Peyer's patch (tissue), 4 donors: Measurements from ENCODE around the gene POPDC2. TPM values are rescaled to one million over a fixed set of nuclear protein-coding genes. Genes with fewer than 3 reads are reported as not detected.
"Not testable (repeated sequence)": the region's sequence is repeated elsewhere in the genome, so short reads cannot be mapped to it uniquely, and the experiment has no call there.

Experiments
- DNase-seq, 3 donors: peaks; one replicate each; pipeline ENCODE4 v3.0.0-alpha.2; 2017 to 2019
- H3K27ac ChIP-seq, 4 donors: fragments of 200-600 bp; sonication (generic); one replicate each; pipeline ENCODE4 v1.5.1; 2016 to 2019
- H3K27me3 ChIP-seq, 2 donors: fragments of 200-600 bp; sonication (generic); one replicate each; pipeline ENCODE4 v1.5.1; 2019
- H3K36me3 ChIP-seq, 3 donors: fragments of 200-600 bp; sonication (generic); one replicate each; pipeline ENCODE4 v1.5.1; 2016 to 2019
- H3K4me1 ChIP-seq, 4 donors: fragments of 200-600 bp; sonication (generic); one replicate each; pipeline ENCODE4 v1.5.1; 2016 to 2019
- H3K4me3 ChIP-seq, 4 donors: fragments of 200-600 bp; sonication (generic); 1 replicate in 3 of 4; 2 replicates in 1 of 4; pipeline ENCODE4 v1.5.1; 2016 to 2019; ENCODE audit warnings: mild to moderate bottlenecking in 1 of 4
- H3K9me3 ChIP-seq, 4 donors: fragments of 200-600 bp; sonication (generic); one replicate each; pipeline ENCODE4 v1.5.1; 2016 to 2019; ENCODE audit warnings: mild to moderate bottlenecking in 1 of 4
- POLR2A ChIP-seq, 2 donors: fragments of 450-650 bp; IDR thresholded peaks; one replicate each; pipeline ENCODE4 v1.5.1; 2017; ENCODE audit warnings: antibody characterized with exemption in 2 of 2, mild to moderate bottlenecking in 2 of 2, moderate library complexity in 2 of 2
- total RNA-seq, 4 donors: library from RNA; depleted of rRNA; stranded (reverse); fragments of >200 nt; gene quantifications; one replicate each; pipeline ENCODE4 v1.1.0, GENCODE V29; 2016
- TF ChIP-seq, protein P1 (sequence below), 6 experiments: fragments of 450-650 bp in 4 of 6; fragments of 200-600 bp in 2 of 6; sonication (generic) in 1 of 6; IDR thresholded peaks; one replicate each; pipeline ENCODE4 v1.5.1; 2017 to 2019; ENCODE audit warnings: antibody characterized with exemption in 6 of 6, mild to moderate bottlenecking in 3 of 6, moderate library complexity in 1 of 6

Gene POPDC2
- total RNA-seq, 4 donors from 2014 or later, result 3.0 to 8.3 (median 6.3) TPM

DNA sequence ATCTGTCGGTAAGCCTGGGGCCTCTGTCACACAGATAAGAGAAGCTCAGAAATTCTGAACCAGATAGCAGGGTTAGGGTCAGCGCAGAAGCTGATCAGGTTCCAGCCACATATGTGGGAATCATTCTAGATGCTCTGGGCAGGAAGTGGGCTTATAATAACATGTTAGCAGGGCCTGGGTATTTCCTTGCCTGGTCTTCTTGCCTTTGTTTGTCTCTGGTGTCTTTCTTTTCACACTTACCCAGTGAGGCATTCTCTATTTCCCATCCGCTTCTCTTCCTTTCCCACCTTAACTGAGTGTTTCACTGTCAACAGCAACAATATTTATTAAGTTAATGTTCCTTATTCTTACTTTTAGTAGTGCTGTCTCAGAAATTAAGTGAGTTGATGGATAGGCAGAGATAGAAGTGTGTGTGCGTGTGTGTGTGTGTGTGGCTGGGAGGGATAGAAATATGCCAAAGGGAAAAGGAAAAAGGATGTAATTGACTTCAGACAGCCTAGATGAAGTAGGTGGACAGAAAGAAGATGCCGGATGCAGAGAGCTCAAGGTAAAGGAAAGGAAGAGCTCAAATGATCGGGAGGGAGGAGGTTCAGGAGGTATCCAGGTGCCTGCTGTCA, 60.7 kb downstream of the POPDC2 start:
- Histone ChIP-seq H3K4me1 (peaks cover 0 to 5% (median 0%) of the 10 kb centered on the region in 4 donors), H3K36me3 (no peaks in the 10 kb centered on the region), H3K27me3 (no peaks in the 10 kb centered on the region), H3K27ac (no peak overlapping the region), H3K9me3 (no peaks in the 10 kb centered on the region), H3K4me3 (no peak overlapping the region)
- DNase-seq, result no peak
- TF ChIP-seq, protein P1, sequence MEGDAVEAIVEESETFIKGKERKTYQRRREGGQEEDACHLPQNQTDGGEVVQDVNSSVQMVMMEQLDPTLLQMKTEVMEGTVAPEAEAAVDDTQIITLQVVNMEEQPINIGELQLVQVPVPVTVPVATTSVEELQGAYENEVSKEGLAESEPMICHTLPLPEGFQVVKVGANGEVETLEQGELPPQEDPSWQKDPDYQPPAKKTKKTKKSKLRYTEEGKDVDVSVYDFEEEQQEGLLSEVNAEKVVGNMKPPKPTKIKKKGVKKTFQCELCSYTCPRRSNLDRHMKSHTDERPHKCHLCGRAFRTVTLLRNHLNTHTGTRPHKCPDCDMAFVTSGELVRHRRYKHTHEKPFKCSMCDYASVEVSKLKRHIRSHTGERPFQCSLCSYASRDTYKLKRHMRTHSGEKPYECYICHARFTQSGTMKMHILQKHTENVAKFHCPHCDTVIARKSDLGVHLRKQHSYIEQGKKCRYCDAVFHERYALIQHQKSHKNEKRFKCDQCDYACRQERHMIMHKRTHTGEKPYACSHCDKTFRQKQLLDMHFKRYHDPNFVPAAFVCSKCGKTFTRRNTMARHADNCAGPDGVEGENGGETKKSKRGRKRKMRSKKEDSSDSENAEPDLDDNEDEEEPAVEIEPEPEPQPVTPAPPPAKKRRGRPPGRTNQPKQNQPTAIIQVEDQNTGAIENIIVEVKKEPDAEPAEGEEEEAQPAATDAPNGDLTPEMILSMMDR (IDR thresholded peaks at IDR 0.05), result no peak
- no peak for TF ChIP-seq POLR2A (IDR thresholded peaks at IDR 0.05)

DNA sequence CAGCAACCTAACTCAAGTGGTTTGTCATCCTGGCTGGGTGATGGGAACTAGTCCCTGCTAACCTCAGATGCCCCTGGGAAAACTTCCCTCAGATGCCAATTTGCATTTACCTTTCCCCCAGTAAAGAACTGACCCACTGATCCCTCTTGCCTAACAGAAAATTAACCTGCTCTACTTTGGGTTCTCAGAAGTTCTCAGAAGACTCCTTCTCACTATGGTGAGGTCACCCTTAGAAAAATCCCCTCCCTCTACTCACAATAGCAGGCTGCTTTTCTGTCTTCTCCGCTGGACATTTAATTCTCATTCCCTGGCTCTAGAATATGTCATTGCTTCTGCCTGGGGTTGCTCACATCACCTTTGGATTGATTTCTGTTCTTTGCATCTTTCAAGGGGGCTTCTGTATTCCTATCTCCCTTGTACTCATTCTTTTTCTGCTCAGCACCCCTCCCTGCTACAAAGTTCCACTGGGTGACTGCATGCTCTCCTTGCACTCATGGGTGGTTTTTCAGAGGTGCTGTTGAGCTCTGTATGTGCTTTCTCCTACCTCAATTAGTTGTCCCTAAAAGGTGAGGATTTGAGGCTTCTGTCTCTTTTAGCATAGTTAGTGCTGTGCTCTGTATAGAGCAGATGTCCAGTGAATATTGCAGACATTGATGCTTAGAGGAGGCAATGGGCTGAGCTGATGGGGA, 61.8 kb downstream of the POPDC2 start:
- TF ChIP-seq, protein P1 (IDR thresholded peaks at IDR 0.05), result no peak
- no peak for TF ChIP-seq POLR2A (IDR thresholded peaks at IDR 0.05)
- no peak for DNase-seq
- H3K9me3 ChIP-seq, result no peaks in the 10 kb centered on the region
- no peaks in the 10 kb centered on the region for H3K36me3 ChIP-seq
- peaks cover 0 to 5% (median 0%) of the 10 kb centered on the region in 4 donors for H3K4me1 ChIP-seq
- no peak overlapping the region for H3K27ac ChIP-seq
- no peaks in the 10 kb centered on the region for H3K27me3 ChIP-seq
- no peak overlapping the region for H3K4me3 ChIP-seq

- H3K36me3 ChIP-seq, result no peaks in the 10 kb centered on the region
- no peak for TF ChIP-seq POLR2A (IDR thresholded peaks at IDR 0.05)
- TF ChIP-seq, protein P1 (IDR thresholded peaks at IDR 0.05), result no peak
- no peak within 1 kb of the TSS for H3K4me3 ChIP-seq
- H3K27ac ChIP-seq, result peak within 1 kb of the TSS in 1 of 4 donors; percentile 13
- no peak for DNase-seq
- H3K4me1 ChIP-seq, result peaks cover 0 to 5% (median 0%) of the 10 kb centered on the region in 4 donors
- H3K27me3 ChIP-seq, result no peaks in the 10 kb centered on the region
- H3K9me3 ChIP-seq, result no peaks in the 10 kb centered on the region
Measured at GRCh38 chr3:119597548-119598288, 62.7 kb downstream of the POPDC2 start, which contains the start of gene PLA1A. PLA1A (plus strand) TSS chr3:119597885; CDS start chr3:119597914, 29 bp downstream.

DNA sequence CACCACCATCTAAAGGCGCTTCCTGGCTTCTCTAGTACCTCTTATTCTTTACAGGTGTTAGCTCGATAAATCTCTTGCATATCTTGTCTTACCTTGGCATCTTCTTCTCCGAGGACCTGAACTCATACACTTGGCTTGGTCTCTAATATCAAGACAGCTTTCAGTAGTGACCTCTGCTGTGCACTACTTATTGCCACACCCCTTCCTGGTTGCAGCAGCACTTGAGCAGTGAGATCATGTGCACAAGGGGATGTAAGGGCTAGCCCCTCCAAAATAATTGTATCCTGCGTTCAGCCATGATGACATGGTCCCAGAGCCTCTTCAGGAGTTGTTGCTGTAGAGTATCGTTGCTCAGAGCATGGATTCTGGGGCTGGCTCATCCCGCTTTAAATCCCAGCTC, 64.0 kb downstream of the POPDC2 start:
- H3K4me3 ChIP-seq, result no peak overlapping the region
- H3K27me3 ChIP-seq, result no peaks in the 10 kb centered on the region
- H3K27ac ChIP-seq, result no peak overlapping the region
- DNase-seq, result no peak
- TF ChIP-seq, protein P1 (IDR thresholded peaks at IDR 0.05), result no peak
- TF ChIP-seq POLR2A (IDR thresholded peaks at IDR 0.05), result no peak
- H3K9me3 ChIP-seq, result no peaks in the 10 kb centered on the region
- no peaks in the 10 kb centered on the region for H3K36me3 ChIP-seq
- peaks cover 0 to 5% (median 0%) of the 10 kb centered on the region in 4 donors for H3K4me1 ChIP-seq

GRCh38 chr3:119595639-119596334, 64.6 kb downstream of the POPDC2 start:
- Histone ChIP-seq H3K27ac (no peak overlapping the region), H3K4me3 (peak overlapping the region in 2 of 4 donors; percentile 23 to 31), H3K9me3 (no peaks in the 10 kb centered on the region), H3K4me1 (peaks cover 0 to 5% (median 0%) of the 10 kb centered on the region in 4 donors), H3K27me3 (no peaks in the 10 kb centered on the region), H3K36me3 (no peaks in the 10 kb centered on the region)
- TF ChIP-seq, protein P1 (IDR thresholded peaks at IDR 0.05), result no peak
- no peak for TF ChIP-seq POLR2A (IDR thresholded peaks at IDR 0.05)
- no peak for DNase-seq

- H3K36me3 ChIP-seq, H3K9me3 ChIP-seq, H3K27me3 ChIP-seq, DNase-seq, H3K4me1 ChIP-seq, H3K27ac ChIP-seq, H3K4me3 ChIP-seq: not testable (repeated sequence)
Measured at GRCh38 chr3:119594929-119595328, 65.5 kb downstream of the POPDC2 start.
